Spleen (tissue), 11 donors: ENCODE measurements around the gene CCND3. TPM values are rescaled to one million over a fixed set of nuclear protein-coding genes. Genes with fewer than 3 reads are reported as not detected.
A peak's percentile ranks its signal among the peaks of the same experiment; 100 is the strongest.

Source experiments
- DNase-seq: peaks from one replicate; pipeline ENCODE4 v3.0.0-alpha.2; 2020
- H3K27ac ChIP-seq, 8 donors: fragments of 200-600 bp; sonication (generic) in 7 of 8; 1 replicate in 4 of 8; 2 replicates in 4 of 8; pipeline versions ENCODE4 v1.5.0 to v1.8.0; 2016 to 2021; ENCODE audit warnings: inconsistent platforms in 4 of 8, mild to moderate bottlenecking in 4 of 8, moderate library complexity in 1 of 8
- H3K27me3 ChIP-seq, 7 donors: fragments of 200-600 bp; sonication (generic) in 6 of 7; replicated peaks in 1 of 7; 1 replicate in 4 of 7; 2 replicates in 3 of 7; pipeline versions ENCODE4 v1.5.0 to v1.8.0; 2016 to 2021; ENCODE audit warnings: inconsistent platforms in 3 of 7, mild to moderate bottlenecking in 1 of 7
- H3K36me3 ChIP-seq, 6 donors: fragments of 200-600 bp; sonication (generic) in 5 of 6; 1 replicate in 4 of 6; 2 replicates in 2 of 6; pipeline versions ENCODE4 v1.5.0 to v1.8.0; 2016 to 2021; ENCODE audit warnings: inconsistent platforms in 2 of 6
- H3K4me1 ChIP-seq, 6 donors: fragments of 200-600 bp; sonication (generic) in 5 of 6; 1 replicate in 3 of 6; 2 replicates in 3 of 6; pipeline versions ENCODE4 v1.5.0 to v1.8.0; 2016 to 2021; ENCODE audit warnings: inconsistent platforms in 3 of 6
- H3K4me3 ChIP-seq, 8 donors: fragments of 200-600 bp; sonication (generic) in 7 of 8; 1 replicate in 4 of 8; 2 replicates in 4 of 8; pipeline versions ENCODE4 v1.5.0 to v1.8.0; 2016 to 2021; ENCODE audit warnings: inconsistent platforms in 4 of 8, mild to moderate bottlenecking in 4 of 8, moderate library complexity in 2 of 8
- H3K9me3 ChIP-seq, 8 donors: fragments of 200-600 bp; sonication (generic) in 7 of 8; 1 replicate in 4 of 8; 2 replicates in 4 of 8; pipeline versions ENCODE4 v1.5.0 to v1.8.0; 2016 to 2021; ENCODE audit warnings: inconsistent platforms in 4 of 8
- POLR2A ChIP-seq, 3 donors: fragments of 450-650 bp; IDR thresholded peaks; one replicate each; pipeline ENCODE4 v1.5.1; 2017; ENCODE audit warnings: antibody characterized with exemption in 3 of 3, mild to moderate bottlenecking in 1 of 3
- POLR2AphosphoS5 ChIP-seq, 3 donors: sonication (generic); formaldehyde crosslinking; IDR thresholded peaks; one replicate each; pipeline ENCODE4 v1.5.1; 2017; ENCODE audit warnings: antibody characterized with exemption in 3 of 3
- WGBS, 5 donors: extraction: QIAGEN DNeasy Blood & Tissue Kit in 3 of 5; methylation state at CpG; one replicate each; pipeline versions ENCODE4 v1.1.5 to v1.1.7; 2013 to 2018; 5-methylcytosine and 5-hydroxymethylcytosine counted together
- intact Hi-C: fragments of 100-400 bp; cut with DNase I; formaldehyde crosslinking; loops from one replicate; pipeline ENCODE4 v1.15.0; 2023; ENCODE audit warnings: low total_unique reads
- polyA plus RNA-seq, 3 donors: library from polyadenylated mRNA; stranded (reverse); fragments of 200-250 nt; gene quantifications; one replicate each; pipeline ENCODE4 v1.2.1, GENCODE V29; 2013
- total RNA-seq, 7 donors: library from RNA; depleted of rRNA in 3 of 7; stranded (reverse); fragments of >200 nt in 3 of 7; fragmentation: NEBNext Ultra II Directional in 4 of 7; extraction: Animal tissue kit (Norgen Biotek cat#: 25700) in 4 of 7; gene quantifications; one replicate each; pipeline versions ENCODE4 v1.1.0 to v1.2.1, GENCODE V29; 2016 to 2021
- TF ChIP-seq, protein P1 (sequence below), 11 experiments: fragments of 200-600 bp in 7 of 11; fragments of 450-650 bp in 4 of 11; sonication (generic) in 4 of 11; IDR thresholded peaks in 8 of 11; conservative IDR thresholded peaks in 3 of 11; 1 replicate in 7 of 11; 2 replicates in 4 of 11; pipeline versions ENCODE4 v1.4.0 to v1.8.0; 2016 to 2021; ENCODE audit warnings: antibody characterized with exemption in 11 of 11, inconsistent platforms in 4 of 11, mild to moderate bottlenecking in 1 of 11
- donor health status: healthy with polysubstance abuse.
- donor health status: DM: no; HTN: no; CAD: no; lungs with moderate emphysema.
- donor health status: DM: no; HTN: no; CAD: no.
- donor health status: Bipolar disorder and iron deficiency.
- donor health status: healthy.
- donor health status: DM: no; HTN: no; CAD: no.
- donor health status: DM: yes; HTN: yes; CAD: no.

The CCND3 gene
- total and polyA plus RNA-seq, 10 donors: 115 to 531 (median 232) TPM

DNA sequence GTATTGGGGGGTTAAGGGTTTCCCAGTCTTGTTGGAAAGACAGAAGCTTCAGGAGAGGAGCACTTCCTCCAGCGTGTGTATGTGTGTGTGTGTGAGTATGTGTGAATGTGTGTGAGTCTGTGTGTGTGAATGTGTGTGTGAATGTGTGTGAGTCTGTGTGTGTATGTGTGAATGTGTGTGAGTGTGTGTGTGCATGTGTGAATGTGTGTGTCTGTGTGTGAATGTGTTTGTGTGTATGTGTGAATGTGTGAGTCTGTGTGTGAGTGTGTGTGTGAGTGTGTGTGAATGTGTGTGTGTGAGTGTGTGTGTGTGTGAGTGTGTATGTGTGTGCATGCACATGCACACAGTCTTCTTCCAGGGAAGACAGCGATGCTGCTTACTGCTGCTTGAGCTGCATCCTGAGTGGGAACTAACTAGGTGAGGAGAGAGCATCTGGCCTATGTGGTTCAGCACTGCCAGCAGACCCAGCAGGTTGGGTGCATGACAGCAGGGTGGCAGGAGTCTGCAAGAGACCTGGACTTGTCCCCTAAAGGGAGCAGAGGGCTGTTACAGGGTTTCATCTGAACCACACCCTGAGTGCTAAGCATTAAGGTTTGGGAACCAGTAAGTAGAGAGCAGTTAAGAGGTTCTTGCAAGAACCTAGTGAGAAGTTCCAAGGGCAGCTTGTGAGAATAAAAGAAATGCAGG lies 22.7 kb upstream of the CCND3 start:
- no peaks in the 10 kb centered on the region for H3K27me3 ChIP-seq
- no peak for DNase-seq
- peak in 2 of 3 donors; percentile 18 to 59 for TF ChIP-seq POLR2AphosphoS5 (IDR thresholded peaks at IDR 0.05)
- TF ChIP-seq, protein P1, sequence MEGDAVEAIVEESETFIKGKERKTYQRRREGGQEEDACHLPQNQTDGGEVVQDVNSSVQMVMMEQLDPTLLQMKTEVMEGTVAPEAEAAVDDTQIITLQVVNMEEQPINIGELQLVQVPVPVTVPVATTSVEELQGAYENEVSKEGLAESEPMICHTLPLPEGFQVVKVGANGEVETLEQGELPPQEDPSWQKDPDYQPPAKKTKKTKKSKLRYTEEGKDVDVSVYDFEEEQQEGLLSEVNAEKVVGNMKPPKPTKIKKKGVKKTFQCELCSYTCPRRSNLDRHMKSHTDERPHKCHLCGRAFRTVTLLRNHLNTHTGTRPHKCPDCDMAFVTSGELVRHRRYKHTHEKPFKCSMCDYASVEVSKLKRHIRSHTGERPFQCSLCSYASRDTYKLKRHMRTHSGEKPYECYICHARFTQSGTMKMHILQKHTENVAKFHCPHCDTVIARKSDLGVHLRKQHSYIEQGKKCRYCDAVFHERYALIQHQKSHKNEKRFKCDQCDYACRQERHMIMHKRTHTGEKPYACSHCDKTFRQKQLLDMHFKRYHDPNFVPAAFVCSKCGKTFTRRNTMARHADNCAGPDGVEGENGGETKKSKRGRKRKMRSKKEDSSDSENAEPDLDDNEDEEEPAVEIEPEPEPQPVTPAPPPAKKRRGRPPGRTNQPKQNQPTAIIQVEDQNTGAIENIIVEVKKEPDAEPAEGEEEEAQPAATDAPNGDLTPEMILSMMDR (IDR thresholded peaks at IDR 0.05 in 8 of 11, conservative IDR thresholded peaks at IDR 0.05 in 3 of 11): no peak
- no peak overlapping the region for H3K4me3 ChIP-seq
- intact Hi-C loops: no loop called here
- H3K27ac ChIP-seq: no peak overlapping the region
- H3K4me1 ChIP-seq: peaks cover 0 to 100% (median 40%) of the 10 kb centered on the region in 6 donors
- no peaks in the 10 kb centered on the region for H3K9me3 ChIP-seq
- peaks cover 0 to 94% (median 4%) of the 10 kb centered on the region in 6 donors for H3K36me3 ChIP-seq
- WGBS, 5 donors: 66 to 82% (median 76%) methylated on average over 2 of the region's 2 CpGs

DNA sequence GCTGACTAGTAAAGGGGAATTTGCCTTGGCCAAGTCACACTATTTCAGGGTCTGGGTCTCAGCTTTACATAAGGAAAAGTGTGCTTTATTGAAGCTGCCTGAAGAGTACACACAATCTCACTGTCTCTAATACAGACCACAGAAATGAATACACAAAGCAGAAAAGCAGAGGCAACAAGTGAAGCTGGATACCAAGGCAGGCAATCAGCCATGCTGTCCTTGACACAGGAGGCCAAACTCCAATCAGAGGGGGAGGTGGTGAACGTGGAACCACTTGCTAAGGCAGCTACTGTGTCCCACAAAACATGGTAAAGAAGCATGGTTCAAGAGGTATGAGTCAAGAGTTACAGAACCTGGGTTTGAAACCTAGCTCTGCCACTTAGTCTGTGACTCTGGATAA lies 21.8 kb upstream of the CCND3 start:
- intact Hi-C loops: no loop called here
- WGBS, 5 donors: 55 to 81% (median 69%) methylated on average over 1 of the region's 1 CpG

GRCh38 chr6:41960028-41960427 lies 18.4 kb upstream of the CCND3 start:
- 80 to 95% (median 90%) methylated on average over 4 of the region's 4 CpGs for WGBS, 5 donors
- Histone ChIP-seq H3K9me3 (no peaks in the 10 kb centered on the region), H3K27ac (no peak overlapping the region), H3K36me3 (peaks cover 0 to 97% (median 3%) of the 10 kb centered on the region in 6 donors), H3K27me3 (no peaks in the 10 kb centered on the region), H3K4me1 (peaks cover 0 to 77% (median 16%) of the 10 kb centered on the region in 6 donors), H3K4me3 (no peak overlapping the region)
- TF ChIP-seq POLR2AphosphoS5 (IDR thresholded peaks at IDR 0.05) (no peak), POLR2A (IDR thresholded peaks at IDR 0.05) (no peak)
- TF ChIP-seq, protein P1 (IDR thresholded peaks at IDR 0.05 in 8 of 11, conservative IDR thresholded peaks at IDR 0.05 in 3 of 11): no peak
- intact Hi-C loops: no loop called here
- DNase-seq: no peak

More for the DNA sequence above, 21.8 kb upstream of the CCND3 start:
- DNase-seq: no peak
- Histone ChIP-seq H3K4me1 (peaks cover 0 to 100% (median 37%) of the 10 kb centered on the region in 6 donors), H3K27me3 (no peaks in the 10 kb centered on the region), H3K4me3 (no peak overlapping the region), H3K27ac (no peak overlapping the region), H3K36me3 (peaks cover 0 to 99% (median 4%) of the 10 kb centered on the region in 6 donors), H3K9me3 (no peaks in the 10 kb centered on the region)
- TF ChIP-seq POLR2AphosphoS5 (IDR thresholded peaks at IDR 0.05): no peak
- TF ChIP-seq, protein P1 (IDR thresholded peaks at IDR 0.05 in 8 of 11, conservative IDR thresholded peaks at IDR 0.05 in 3 of 11): no peak
- no peak for TF ChIP-seq POLR2A (IDR thresholded peaks at IDR 0.05)

GRCh38 chr6:41958022-41958856 lies 16.6 kb upstream of the CCND3 start:
- no peaks in the 10 kb centered on the region for H3K27me3 ChIP-seq
- TF ChIP-seq POLR2AphosphoS5 (IDR thresholded peaks at IDR 0.05) (no peak), POLR2A (IDR thresholded peaks at IDR 0.05) (no peak)
- TF ChIP-seq, protein P1 (IDR thresholded peaks at IDR 0.05 in 8 of 11, conservative IDR thresholded peaks at IDR 0.05 in 3 of 11): no peak
- H3K9me3 ChIP-seq: no peaks in the 10 kb centered on the region
- 78 to 85% (median 80%) methylated on average over 6 of the region's 6 CpGs for WGBS, 5 donors
- intact Hi-C loops: no loop called here
- H3K4me3 ChIP-seq: no peak overlapping the region
- no peak for DNase-seq
- H3K4me1 ChIP-seq: peaks cover 0 to 67% (median 18%) of the 10 kb centered on the region in 6 donors
- H3K36me3 ChIP-seq: peaks cover 0 to 97% (median 0%) of the 10 kb centered on the region in 6 donors
- no peak overlapping the region for H3K27ac ChIP-seq
